Stimulated activated CD4-positive, alpha-beta T cell treated with anti-CD3 and anti-CD28 coated beads, Interleukin-4, amount 100 ng/mL, for 48 hours (primary cell): Measurements from ENCODE around the gene ZNF749.
"Not testable (repeated sequence)": the region's sequence is repeated elsewhere in the genome, so short reads cannot be mapped to it uniquely, and the experiment has no call there.

Source experiments
- DNase-seq, 2 donors: peaks; one replicate each; pipeline ENCODE4 v3.0.0-alpha.2; 2020; ENCODE audit warnings: low read depth in 2 of 2

ZNF749 gene

GRCh38 chr19:57465680-57466381 is 30.7 kb downstream of the ZNF749 start:
- no peak for DNase-seq

DNA sequence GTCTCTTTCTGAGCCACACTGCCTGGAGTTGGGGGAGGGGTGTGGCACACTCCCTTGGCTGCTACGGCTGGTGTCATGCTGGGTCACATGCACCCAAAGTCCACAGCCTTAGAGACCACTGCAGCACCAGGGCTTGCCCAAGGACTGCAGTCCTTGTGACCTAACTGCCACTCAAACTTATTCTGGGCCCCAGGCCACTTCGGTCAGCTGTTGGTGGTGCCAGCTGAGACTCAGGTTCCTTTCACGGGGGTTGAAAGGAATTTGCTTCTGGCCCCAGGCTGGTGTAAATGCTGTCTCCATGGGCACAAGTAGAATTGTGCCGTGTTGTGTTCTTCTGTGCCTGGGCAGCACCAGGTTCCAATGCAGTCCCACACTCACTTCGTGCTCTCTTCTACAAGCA is 31.4 kb downstream of the ZNF749 start:
- no peak for DNase-seq

- DNase-seq: no peak
Measured at GRCh38 chr19:57473646-57474045, 38.5 kb downstream of the ZNF749 start.

- DNase-seq: peak; percentile 77 to 81
Measured at GRCh38 chr19:57477191-57478008, 42.3 kb downstream of the ZNF749 start, which contains the start of gene ZNF772. ZNF772 (minus strand) TSS chr19:57477566; CDS start chr19:57477309, 257 bp downstream.

DNA sequence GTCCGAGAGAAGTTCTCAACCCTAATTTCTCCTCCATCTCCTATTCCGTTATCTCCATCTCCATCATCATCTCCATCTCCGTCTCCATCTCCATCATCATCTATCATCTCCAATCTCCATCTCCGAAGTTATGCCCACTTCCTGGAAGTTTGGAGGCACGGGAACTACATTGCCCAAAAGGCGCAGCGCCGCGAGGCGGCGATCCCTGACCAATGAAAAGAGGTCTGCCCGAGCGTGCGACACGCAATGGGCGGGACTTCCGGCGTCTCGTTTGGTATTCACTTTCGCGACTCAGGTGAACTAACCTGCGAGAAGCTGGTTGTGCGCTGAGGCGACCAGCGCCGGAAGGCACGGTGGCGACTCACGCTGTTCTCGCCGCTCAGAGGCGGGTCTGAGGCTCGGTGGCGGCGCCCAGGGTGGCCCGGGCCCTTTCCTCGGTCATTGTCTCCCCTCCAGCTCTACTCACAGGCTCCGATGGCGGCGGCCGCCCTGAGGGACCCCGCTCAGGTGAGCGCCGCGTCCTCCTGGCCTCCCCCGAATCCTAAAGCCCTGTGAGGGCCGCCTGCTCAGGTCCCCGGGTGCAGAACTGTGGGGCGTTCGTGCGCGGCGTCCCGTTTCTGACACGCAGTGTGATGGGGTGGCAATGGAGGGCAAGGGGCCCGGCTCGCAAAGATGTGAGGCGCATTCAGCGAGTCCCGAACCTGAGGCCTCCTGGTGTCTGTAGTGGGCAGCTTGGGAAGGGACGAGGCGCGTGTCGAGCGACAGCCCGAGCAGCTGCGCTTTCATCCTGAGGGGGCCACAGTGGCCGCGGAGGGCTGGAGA is 52.6 kb downstream of the ZNF749 start, which contains the start of gene ZNF419:
Gene ZNF419, plus strand, starts transcription at position 274 of the 822 bp plus-strand sequence. Its CDS starts 201 bp downstream, at position 475.
- peak; percentile 88 to 90 for DNase-seq

GRCh38 chr19:57488299-57488644 is 53.1 kb downstream of the ZNF749 start:
- DNase-seq: not testable (repeated sequence)
